ENCODE data around the gene MANSC1.

Gene MANSC1

DNA sequence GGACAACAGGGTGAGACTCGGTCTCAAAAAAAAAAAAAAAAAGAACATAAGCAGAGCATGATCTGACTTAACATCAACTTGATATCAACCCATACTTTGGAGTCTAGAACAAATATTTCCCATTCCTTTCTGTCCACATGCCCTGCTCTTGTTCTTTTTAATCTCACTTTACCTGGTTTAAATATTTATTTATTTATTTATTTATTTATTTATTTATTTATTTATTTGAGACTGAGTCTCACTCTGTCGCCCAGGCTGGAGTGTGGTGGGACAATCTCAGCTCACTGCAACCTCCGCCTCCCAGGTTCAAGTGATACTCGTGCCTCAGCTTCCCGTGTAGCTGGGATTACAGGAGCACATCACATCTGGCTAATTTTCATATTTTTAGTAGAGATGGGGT lies 63.6 kb downstream of the MANSC1 start:
- no peak for TF ChIP-seq EZH2phosphoT487 (IDR thresholded peaks at IDR 0.05; ENCODE audit: low read depth)
- TF ChIP-seq, protein P1, sequence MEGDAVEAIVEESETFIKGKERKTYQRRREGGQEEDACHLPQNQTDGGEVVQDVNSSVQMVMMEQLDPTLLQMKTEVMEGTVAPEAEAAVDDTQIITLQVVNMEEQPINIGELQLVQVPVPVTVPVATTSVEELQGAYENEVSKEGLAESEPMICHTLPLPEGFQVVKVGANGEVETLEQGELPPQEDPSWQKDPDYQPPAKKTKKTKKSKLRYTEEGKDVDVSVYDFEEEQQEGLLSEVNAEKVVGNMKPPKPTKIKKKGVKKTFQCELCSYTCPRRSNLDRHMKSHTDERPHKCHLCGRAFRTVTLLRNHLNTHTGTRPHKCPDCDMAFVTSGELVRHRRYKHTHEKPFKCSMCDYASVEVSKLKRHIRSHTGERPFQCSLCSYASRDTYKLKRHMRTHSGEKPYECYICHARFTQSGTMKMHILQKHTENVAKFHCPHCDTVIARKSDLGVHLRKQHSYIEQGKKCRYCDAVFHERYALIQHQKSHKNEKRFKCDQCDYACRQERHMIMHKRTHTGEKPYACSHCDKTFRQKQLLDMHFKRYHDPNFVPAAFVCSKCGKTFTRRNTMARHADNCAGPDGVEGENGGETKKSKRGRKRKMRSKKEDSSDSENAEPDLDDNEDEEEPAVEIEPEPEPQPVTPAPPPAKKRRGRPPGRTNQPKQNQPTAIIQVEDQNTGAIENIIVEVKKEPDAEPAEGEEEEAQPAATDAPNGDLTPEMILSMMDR (IDR thresholded peaks at IDR 0.05; ENCODE audit: low read depth, low read length) = no peak
- Histone ChIP-seq H3K4me1 (ENCODE audit: low read length) (no peaks in the 10 kb centered on the region), H3K9ac (ENCODE audit: low read length) (no peak overlapping the region), H3K4me3 (ENCODE audit: low read length) (no peak overlapping the region), H3K9me3 (ENCODE audit: insufficient read depth, low read length) (no peaks in the 10 kb centered on the region), H3K27ac (ENCODE audit: low read length) (no peak overlapping the region), H2AFZ (ENCODE audit: low read depth, low read length) (no peak overlapping the region), H3K79me2 (ENCODE audit: low read length) (no peaks in the 10 kb centered on the region), H3K36me3 (replicated peaks; ENCODE audit: low read depth, low read length) (no peaks in the 10 kb centered on the region), H4K20me1 (ENCODE audit: insufficient read depth, low read length) (no peaks in the 10 kb centered on the region), H3K4me2 (ENCODE audit: low read length) (no peak overlapping the region), H3K27me3 (ENCODE audit: low read depth, low read length) (peaks cover 22% of the 10 kb centered on the region)

DNA sequence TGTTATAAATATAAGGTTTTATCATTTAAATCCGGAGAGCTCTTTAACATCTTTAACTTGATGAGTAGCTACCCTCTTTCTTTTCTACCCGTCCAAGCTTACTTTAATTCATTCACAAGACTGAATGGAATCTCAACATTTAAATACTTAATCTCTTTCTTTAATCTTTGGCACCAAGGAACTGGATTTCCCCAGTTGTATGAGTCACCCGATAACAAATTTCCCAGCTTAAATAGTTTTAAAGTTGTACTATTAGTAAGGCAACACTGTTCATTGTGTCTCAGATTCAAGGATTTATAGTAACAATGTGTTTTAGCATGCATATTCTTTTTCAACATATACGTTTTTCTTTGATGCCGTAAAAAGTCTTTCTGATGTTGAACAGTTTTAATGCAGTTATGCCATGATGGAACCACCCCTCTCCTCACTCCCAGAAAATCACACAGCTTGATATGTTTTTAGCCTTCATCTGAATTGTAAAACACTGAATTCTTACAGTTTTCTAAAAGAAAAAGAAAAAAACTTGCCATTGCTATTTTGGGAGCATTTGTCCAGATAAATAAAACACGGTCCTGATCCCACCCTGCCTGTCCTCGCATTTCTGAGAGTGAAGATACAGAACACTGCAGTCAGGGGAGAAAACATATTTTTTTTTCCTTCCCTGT lies 67.1 kb downstream of the MANSC1 start:
- H4K20me1 ChIP-seq (ENCODE audit: insufficient read depth, low read length) = no peaks in the 10 kb centered on the region
- TF ChIP-seq, protein P1 (IDR thresholded peaks at IDR 0.05; ENCODE audit: low read depth, low read length) = no peak
- TF ChIP-seq EZH2phosphoT487 (IDR thresholded peaks at IDR 0.05; ENCODE audit: low read depth) = no peak
- no peaks in the 10 kb centered on the region for H3K36me3 ChIP-seq (replicated peaks; ENCODE audit: low read depth, low read length)
- H3K4me2 ChIP-seq (ENCODE audit: low read length) = no peak overlapping the region
- no peaks in the 10 kb centered on the region for H3K79me2 ChIP-seq (ENCODE audit: low read length)
- no peaks in the 10 kb centered on the region for H3K9me3 ChIP-seq (ENCODE audit: insufficient read depth, low read length)
- no peak overlapping the region for H3K9ac ChIP-seq (ENCODE audit: low read length)
- no peaks in the 10 kb centered on the region for H3K4me1 ChIP-seq (ENCODE audit: low read length)
- H3K27me3 ChIP-seq (ENCODE audit: low read depth, low read length) = peaks cover 25% of the 10 kb centered on the region
- no peak overlapping the region for H2AFZ ChIP-seq (ENCODE audit: low read depth, low read length)
- H3K4me3 ChIP-seq (ENCODE audit: low read length) = no peak overlapping the region
- H3K27ac ChIP-seq (ENCODE audit: low read length) = no peak overlapping the region

DNA sequence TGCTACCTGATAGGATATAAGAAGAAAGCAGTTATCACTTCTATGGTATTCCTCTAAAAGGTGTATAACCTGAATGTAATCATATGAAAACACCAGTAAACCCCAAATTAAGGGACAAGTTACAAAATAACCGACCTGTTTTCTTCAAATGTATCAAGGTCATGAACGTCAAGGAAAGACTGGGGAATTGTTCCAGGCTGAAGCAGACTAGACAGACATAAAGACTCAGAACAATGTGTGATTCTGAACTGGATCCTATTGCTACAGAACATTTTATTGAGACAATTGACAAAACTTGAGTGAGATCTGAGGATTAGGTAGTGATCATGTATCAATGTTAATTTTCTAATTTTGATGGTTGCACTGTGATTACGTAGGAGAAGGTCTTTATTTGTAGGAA lies 67.8 kb downstream of the MANSC1 start:
- Histone ChIP-seq H3K9ac (ENCODE audit: low read length) (no peak overlapping the region), H3K79me2 (ENCODE audit: low read length) (no peaks in the 10 kb centered on the region), H2AFZ (ENCODE audit: low read depth, low read length) (no peak overlapping the region), H4K20me1 (ENCODE audit: insufficient read depth, low read length) (no peaks in the 10 kb centered on the region), H3K4me2 (ENCODE audit: low read length) (no peak overlapping the region), H3K4me1 (ENCODE audit: low read length) (no peaks in the 10 kb centered on the region), H3K4me3 (ENCODE audit: low read length) (no peak overlapping the region), H3K36me3 (replicated peaks; ENCODE audit: low read depth, low read length) (no peaks in the 10 kb centered on the region), H3K27me3 (ENCODE audit: low read depth, low read length) (peaks cover 25% of the 10 kb centered on the region), H3K9me3 (ENCODE audit: insufficient read depth, low read length) (0 out of 2 replicates have a peak, but pooled peaks cover 2% of the 10 kb centered on the region), H3K27ac (ENCODE audit: low read length) (no peak overlapping the region)
- TF ChIP-seq, protein P1 (IDR thresholded peaks at IDR 0.05; ENCODE audit: low read depth, low read length) = no peak
- TF ChIP-seq EZH2phosphoT487 (IDR thresholded peaks at IDR 0.05; ENCODE audit: low read depth) = no peak

DNA sequence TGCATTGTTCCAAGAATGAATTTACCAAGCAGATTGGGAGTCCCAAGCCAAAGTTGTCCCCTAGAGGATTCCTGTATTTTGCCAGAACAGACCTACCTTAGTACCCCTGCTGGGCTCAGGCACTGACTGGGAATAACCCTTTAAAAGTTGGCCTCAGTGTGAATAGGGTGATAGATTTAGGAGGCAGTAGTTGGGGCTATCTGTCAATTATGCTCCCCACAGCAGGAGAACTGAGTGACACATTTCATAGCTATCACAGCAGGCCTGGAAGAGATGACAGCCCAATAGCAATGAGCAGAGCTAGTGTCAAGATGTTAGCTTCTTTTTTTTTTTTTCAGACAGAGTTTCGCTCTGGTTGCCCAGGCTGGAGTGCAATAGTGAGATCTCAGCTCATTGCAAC lies 68.9 kb downstream of the MANSC1 start:
- no peak overlapping the region for H3K4me2 ChIP-seq (ENCODE audit: low read length)
- no peaks in the 10 kb centered on the region for H3K4me1 ChIP-seq (ENCODE audit: low read length)
- peaks cover 25% of the 10 kb centered on the region for H3K27me3 ChIP-seq (ENCODE audit: low read depth, low read length)
- 0 out of 2 replicates have a peak, but pooled peaks cover 5% of the 10 kb centered on the region for H3K9me3 ChIP-seq (ENCODE audit: insufficient read depth, low read length)
- H3K27ac ChIP-seq (ENCODE audit: low read length) = no peak overlapping the region
- no peak overlapping the region for H3K4me3 ChIP-seq (ENCODE audit: low read length)
- H2AFZ ChIP-seq (ENCODE audit: low read depth, low read length) = no peak overlapping the region
- no peaks in the 10 kb centered on the region for H4K20me1 ChIP-seq (ENCODE audit: insufficient read depth, low read length)
- no peaks in the 10 kb centered on the region for H3K79me2 ChIP-seq (ENCODE audit: low read length)
- H3K9ac ChIP-seq (ENCODE audit: low read length) = no peak overlapping the region
- no peaks in the 10 kb centered on the region for H3K36me3 ChIP-seq (replicated peaks; ENCODE audit: low read depth, low read length)
- TF ChIP-seq EZH2phosphoT487 (IDR thresholded peaks at IDR 0.05; ENCODE audit: low read depth) = no peak
- TF ChIP-seq, protein P1 (IDR thresholded peaks at IDR 0.05; ENCODE audit: low read depth, low read length) = no peak

Data from OCI-LY3 (cell line).